C4-2B (cell line): ENCODE measurements around the gene KLK3.

Source experiments
- ZFX ChIP-seq: fragments of 450-650 bp; IDR thresholded peaks from 2 replicates; pipeline ENCODE4 v1.6.1; 2017
- TF ChIP-seq, protein P1 (sequence below): fragments of 450-650 bp; conservative IDR thresholded peaks from 2 replicates; pipeline ENCODE4 v1.5.1; 2017; ENCODE audit warnings: mild to moderate bottlenecking

DNA sequence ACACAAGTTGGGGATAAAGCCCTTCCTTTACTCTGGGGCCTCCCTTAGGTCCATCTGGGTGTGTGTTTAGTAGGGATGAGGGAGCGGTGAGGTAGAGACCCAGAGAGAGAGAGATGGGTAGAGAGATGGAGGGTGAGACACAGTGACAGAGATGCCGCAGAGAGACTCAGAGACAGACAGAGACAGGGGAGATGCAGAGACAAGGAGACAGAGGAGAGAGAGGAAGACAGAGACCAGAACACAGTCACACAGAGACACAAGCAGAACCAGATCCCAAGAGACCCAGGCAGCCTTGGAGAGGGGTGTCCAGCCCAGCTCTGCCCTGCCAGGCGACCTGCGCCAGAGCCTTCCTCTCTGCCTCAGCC is 33.5 kb upstream of the KLK3 start:
- TF ChIP-seq, protein P1, sequence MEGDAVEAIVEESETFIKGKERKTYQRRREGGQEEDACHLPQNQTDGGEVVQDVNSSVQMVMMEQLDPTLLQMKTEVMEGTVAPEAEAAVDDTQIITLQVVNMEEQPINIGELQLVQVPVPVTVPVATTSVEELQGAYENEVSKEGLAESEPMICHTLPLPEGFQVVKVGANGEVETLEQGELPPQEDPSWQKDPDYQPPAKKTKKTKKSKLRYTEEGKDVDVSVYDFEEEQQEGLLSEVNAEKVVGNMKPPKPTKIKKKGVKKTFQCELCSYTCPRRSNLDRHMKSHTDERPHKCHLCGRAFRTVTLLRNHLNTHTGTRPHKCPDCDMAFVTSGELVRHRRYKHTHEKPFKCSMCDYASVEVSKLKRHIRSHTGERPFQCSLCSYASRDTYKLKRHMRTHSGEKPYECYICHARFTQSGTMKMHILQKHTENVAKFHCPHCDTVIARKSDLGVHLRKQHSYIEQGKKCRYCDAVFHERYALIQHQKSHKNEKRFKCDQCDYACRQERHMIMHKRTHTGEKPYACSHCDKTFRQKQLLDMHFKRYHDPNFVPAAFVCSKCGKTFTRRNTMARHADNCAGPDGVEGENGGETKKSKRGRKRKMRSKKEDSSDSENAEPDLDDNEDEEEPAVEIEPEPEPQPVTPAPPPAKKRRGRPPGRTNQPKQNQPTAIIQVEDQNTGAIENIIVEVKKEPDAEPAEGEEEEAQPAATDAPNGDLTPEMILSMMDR = no peak
- no peak for TF ChIP-seq ZFX
